Pulmonary artery endothelial cell (primary cell): ENCODE measurements around the gene ASS1. TPM values are rescaled to one million over a fixed set of nuclear protein-coding genes. Genes with fewer than 3 reads are reported as not detected.
"Not testable (repeated sequence)": the region's sequence is repeated elsewhere in the genome, so short reads cannot be mapped to it uniquely, and the experiment has no call there.

Experiments
- DNase-seq: peaks from one replicate; pipeline ENCODE4 v3.0.0-alpha.2; 2011; ENCODE audit warnings: low read depth, low spot score
- total RNA-seq: library from RNA; depleted of rRNA; stranded (reverse); fragments of >200 nt; gene quantifications from 2 replicates; pipeline ENCODE4 v1.2.3, GENCODE V29; 2014

The ASS1 gene
- total RNA-seq, 1 donor from 2014 or later = 6.9 TPM

GRCh38 chr9:130433168-130433946, 11.4 kb upstream of the ASS1 start:
- no peak for DNase-seq

DNA sequence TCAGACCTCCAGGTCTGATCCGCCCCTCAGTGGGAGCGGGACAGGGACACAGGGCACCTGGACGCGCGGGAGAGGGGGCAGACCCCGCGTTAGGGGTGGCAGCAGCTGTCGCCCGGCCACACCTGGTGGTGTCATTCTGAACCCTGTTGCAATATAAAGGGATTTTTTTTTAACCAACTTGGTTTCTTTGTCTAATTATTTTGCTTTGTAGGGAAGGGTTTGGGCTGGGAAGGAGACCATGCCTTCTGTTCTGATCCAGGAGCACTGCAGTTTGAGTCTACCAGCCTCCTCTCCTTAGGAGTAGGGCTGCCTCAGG, 10.9 kb upstream of the ASS1 start:
- no peak for DNase-seq

- DNase-seq = not testable (repeated sequence)
These were observed 10.1 kb upstream of the ASS1 start for GRCh38 chr9:130434656-130435055.

GRCh38 chr9:130437011-130437789, 7.6 kb upstream of the ASS1 start:
- no peak for DNase-seq

GRCh38 chr9:130438382-130438981, 6.3 kb upstream of the ASS1 start:
- DNase-seq = no peak

- no peak for DNase-seq
These were observed 3.7 kb upstream of the ASS1 start for GRCh38 chr9:130441031-130441430.

DNA sequence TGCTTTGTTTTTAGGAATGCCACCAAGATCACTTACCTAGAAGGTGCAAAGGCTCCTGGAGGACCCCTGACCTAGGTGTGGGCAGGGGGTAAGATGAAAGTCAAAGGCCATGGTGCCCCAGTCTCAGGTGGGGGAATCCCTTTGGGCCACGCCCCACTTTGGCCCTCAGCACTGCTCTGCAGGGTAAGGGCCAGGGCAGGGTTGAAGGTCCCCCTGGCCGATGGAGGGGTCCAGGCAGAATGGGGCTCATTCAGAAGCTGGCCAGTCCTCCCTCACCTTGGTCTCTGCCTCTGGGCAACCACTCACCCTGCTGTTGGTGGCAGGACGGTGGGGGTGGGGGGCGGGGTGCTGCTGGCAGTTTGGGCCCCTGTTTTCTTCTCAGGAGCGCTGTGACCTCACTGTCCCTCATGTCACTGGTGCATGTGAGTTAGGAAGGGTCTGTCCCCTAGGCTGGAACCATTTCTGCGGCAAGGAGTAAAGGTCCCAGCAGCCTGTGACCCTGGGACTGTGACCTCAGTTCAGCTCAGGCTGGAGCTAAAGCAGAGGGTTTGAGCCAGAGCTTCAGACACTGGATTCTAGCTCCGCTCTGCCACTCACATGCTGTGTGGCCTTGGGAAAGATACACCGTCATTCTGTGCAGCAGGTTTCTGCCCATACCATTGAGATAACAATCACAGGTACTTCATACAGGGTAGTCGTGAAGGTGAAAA, 1.9 kb upstream of the ASS1 start:
- DNase-seq = no peak

DNA sequence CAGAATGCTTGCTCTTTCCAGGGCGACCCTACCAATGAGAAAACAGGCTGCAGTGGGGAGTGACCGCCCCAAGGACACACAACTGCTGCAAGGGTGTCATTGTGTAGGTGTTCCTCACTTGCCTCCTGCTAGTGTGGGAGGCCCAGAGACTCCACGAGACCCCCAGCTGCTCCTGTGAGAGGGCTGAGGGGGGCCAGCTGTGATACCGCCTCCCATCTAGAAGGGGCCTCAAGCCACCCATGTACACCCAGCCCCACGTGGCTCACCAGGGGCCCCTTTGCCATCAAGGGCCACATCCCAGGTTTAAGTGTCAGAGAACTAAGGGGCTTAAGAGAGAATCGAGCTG, 1.3 kb upstream of the ASS1 start:
- no peak for DNase-seq

- no peak for DNase-seq
These were observed 795 bp upstream of the ASS1 start for GRCh38 chr9:130443840-130444492.

DNA sequence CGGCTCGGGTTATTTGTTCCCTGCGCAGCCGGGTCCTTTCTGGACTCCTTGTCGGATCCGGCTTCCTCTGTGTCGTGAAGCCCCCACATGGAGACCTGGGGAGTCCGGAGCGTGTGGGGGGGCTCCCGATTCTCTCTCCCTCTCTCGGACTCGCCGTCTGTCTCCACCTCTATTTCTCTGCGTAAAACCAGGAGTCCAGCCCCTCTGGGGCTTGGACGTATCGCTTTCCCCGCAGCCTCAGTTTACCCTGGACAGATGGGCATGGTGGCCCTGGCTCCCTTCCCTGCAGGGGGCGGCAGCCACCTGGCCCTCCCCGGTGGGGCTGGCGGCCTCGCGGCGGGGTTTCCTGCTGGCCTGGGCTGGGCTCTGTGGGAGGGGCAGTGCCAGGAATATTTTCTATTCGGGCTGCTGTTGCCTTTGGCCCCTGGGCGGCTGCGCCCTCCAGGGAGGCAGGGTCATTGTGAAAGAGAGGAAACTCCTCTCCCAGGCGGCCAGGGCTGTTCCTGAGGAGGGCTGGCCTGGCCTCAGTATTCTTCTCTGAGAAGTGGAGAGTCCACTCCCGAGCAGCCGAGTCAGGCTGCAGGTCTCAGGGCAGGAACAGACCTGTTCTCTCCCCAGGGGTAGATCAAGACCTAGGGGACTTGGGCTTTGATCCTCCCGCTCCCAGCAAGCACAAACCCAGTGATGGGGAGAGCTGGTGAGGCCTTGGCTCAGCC, 665 bp downstream of the ASS1 start:
- no peak for DNase-seq

GRCh38 chr9:130446101-130446861, 1.5 kb downstream of the ASS1 start:
- DNase-seq = no peak

GRCh38 chr9:130447193-130447816, 2.5 kb downstream of the ASS1 start:
- DNase-seq = no peak

DNA sequence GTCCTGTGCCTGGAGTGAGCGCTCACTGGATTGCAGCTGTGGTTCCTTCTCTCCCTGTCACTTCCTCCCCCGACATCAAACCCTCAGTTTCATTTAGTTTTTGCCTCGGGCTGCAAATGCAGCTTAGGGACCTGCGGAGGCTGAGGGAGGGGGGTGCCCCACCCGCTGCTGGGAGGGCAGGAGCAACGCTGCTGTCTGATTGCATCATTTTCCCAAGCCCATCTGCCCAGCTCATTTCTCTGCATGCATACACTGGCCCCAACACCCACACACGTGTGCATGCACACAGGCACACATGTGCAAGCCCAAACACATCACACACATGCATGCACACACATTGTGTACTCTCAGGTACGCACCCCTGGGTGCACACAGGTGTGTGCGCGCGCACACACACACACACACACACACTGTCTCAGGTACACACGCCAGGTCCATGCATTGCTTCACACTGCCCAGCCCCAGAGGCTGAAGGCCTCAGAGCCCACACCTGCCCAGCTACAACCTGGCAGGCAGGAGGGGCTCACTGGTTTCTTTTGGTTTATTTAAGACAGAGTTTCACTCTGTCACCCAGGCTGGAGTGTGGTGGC, 3.4 kb downstream of the ASS1 start:
- DNase-seq = no peak

DNA sequence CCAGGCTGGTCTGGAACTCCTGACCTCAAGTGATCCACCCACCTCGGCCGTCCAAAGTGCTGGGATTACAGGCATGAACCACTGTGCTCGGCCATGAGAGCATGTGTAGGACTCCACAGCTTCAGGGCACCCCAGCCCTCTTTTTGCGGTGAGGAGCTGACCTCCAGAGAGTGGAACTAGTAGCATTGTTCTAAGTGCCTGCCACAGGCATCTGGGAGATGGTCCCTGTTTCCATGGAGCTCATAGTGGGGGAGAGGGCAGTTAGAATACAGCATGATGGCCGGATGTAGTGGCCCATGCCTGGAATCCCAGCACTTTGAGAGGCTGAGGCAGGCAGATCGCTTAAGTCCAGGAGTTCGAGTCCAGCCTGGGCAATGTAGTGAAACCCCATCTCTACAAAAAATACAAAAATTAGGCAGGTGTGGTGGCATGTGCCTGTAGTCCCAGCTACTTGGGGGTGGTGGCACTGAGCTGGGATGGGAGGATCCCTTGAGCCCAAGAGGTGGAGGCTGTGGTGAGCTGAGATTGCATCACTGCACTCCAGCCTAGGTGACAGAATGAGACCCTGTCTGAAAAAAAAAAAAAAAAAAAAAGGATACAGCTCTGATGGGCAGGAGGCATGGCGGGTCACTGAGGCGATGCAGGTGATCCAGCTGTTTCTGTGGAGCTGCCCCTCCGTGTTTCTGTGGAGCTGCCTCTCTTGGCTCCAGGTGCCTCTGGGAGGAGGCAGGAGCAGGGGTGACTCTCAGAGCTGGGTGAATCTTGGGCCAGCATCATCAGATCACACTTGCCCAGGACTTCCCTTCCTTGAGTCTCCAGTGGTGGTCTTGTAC, 4.2 kb downstream of the ASS1 start:
- no peak for DNase-seq

GRCh38 chr9:130450344-130451003, 5.7 kb downstream of the ASS1 start:
- no peak for DNase-seq

GRCh38 chr9:130451004-130451390, 6.2 kb downstream of the ASS1 start:
- no peak for DNase-seq

- peak; percentile 84 for DNase-seq
These were observed 7.0 kb downstream of the ASS1 start for GRCh38 chr9:130451509-130452388.
